Hematopoietic multipotent progenitor cell treated with erythropoietin and hydrocortisone succinate and interleukin-3 and kit ligand, for 8 days (in vitro differentiated cells): Measurements from ENCODE around the gene CORO6.
A peak's percentile ranks its signal among the peaks of the same experiment; 100 is the strongest.

Experiments used
- DNase-seq: peaks from one replicate; pipeline ENCODE4 v3.0.0-alpha.2; 2015

Gene CORO6

GRCh38 chr17:29612404-29613280 lies 10.1 kb downstream of the CORO6 start:
- DNase-seq, result no peak

- no peak for DNase-seq
These were observed 10.7 kb downstream of the CORO6 start for GRCh38 chr17:29612094-29612403.

- no peak for DNase-seq
These were observed 11.2 kb downstream of the CORO6 start for GRCh38 chr17:29611351-29612093.

- no peak for DNase-seq
These were observed 12.3 kb downstream of the CORO6 start for GRCh38 chr17:29610395-29610794.

- no peak for DNase-seq
These were observed 13.7 kb downstream of the CORO6 start for GRCh38 chr17:29608986-29609385.

- DNase-seq, result no peak
These were observed 15.0 kb downstream of the CORO6 start for GRCh38 chr17:29607557-29608195.

- DNase-seq, result no peak
These were observed 19.5 kb downstream of the CORO6 start for GRCh38 chr17:29603109-29603674.

- DNase-seq, result no peak
These were observed 25.1 kb downstream of the CORO6 start for GRCh38 chr17:29597361-29598172.

- DNase-seq, result no peak
These were observed 25.9 kb downstream of the CORO6 start for GRCh38 chr17:29596811-29597210.

GRCh38 chr17:29595943-29596774 lies 26.6 kb downstream of the CORO6 start:
- no peak for DNase-seq

GRCh38 chr17:29595107-29595942 lies 27.4 kb downstream of the CORO6 start:
- no peak for DNase-seq

- DNase-seq, result no peak
These were observed 28.1 kb downstream of the CORO6 start for GRCh38 chr17:29594519-29595090.

- DNase-seq, result no peak
These were observed 28.9 kb downstream of the CORO6 start for GRCh38 chr17:29593591-29594518.

GRCh38 chr17:29592850-29593551 lies 29.7 kb downstream of the CORO6 start, which contains the start of gene ANKRD13B:
Gene ANKRD13B, plus strand, starts transcription at chr17:29593132. Its CDS starts 490 bp downstream, at chr17:29593622.
- no peak for DNase-seq

GRCh38 chr17:29591737-29592608 lies 30.7 kb downstream of the CORO6 start:
- DNase-seq, result peak; percentile 80

GRCh38 chr17:29591146-29591736 lies 31.5 kb downstream of the CORO6 start:
- peak; percentile 51 for DNase-seq
